HCT116 (cell line): ENCODE results near the gene PLEKHA6. TPM values are rescaled to one million over a fixed set of nuclear protein-coding genes. Genes with fewer than 3 reads are reported as not detected.

Experiments
- ATAC-seq: fragments of 200-7000 bp; cut with Tn5 transposase; 2 replicates; pipeline ENCODE4 v1.9.1; 2020; ENCODE audit warnings: mild to moderate bottlenecking, moderate library complexity
- BruUV-seq: library from RNA; stranded (reverse); fragments of 400-500 nt; replicated peaks from 2 replicates; lab custom pipeline; 2021; lab: Mats Ljungman, UMichigan
- CTCF ChIA-PET: fragments of 300-600 bp; sonication (Branson Sonifier 250); formaldehyde crosslinking; loops from one replicate; lab custom pipeline; 2021; ENCODE audit warnings: antibody characterized with exemption; lab: Charles Lee
- POLR2A ChIA-PET: fragments of 300-600, 350-600 bp; sonication (Branson Sonifier 250); formaldehyde crosslinking; loops from one replicate; lab custom pipeline; 2021; ENCODE audit warnings: antibody characterized with exemption; lab: Charles Lee
- RAD21 ChIA-PET, 2 experiments: fragments of 300-600 bp; sonication (Branson Sonifier 250); formaldehyde crosslinking; loops; one replicate each; lab custom pipeline; 2023; ENCODE audit warnings: low total read pairs in 2 of 2; ENCODE audit not compliant: uncharacterized antibody in 2 of 2, unreplicated experiment in 2 of 2, low non-redundant PET in 1 of 2; lab: Charles Lee
- DNase-seq: peaks from one replicate; pipeline ENCODE4 v3.0.0-alpha.2; 2010; ENCODE audit warnings: low read depth, low spot score
- H2AFZ ChIP-seq: fragments of 200-600 bp; shearing (Covaris generic), sonication (generic); 2 replicates; pipeline ENCODE4 v1.6.1; 2017; ENCODE audit warnings: low read depth, mixed run types, mixed read lengths, antibody characterized with exemption, low read length; ENCODE audit not compliant: poor library complexity, severe bottlenecking
- H3K27ac ChIP-seq: 2 replicates; pipeline ENCODE4 v1.5.1; 2012; ENCODE audit warnings: low read depth, low read length
- H3K27me3 ChIP-seq: fragments of 200-600 bp; sonication (generic); 2 replicates; pipeline ENCODE4 v1.6.1; 2016; ENCODE audit warnings: mixed run types, low read length, mixed read lengths; ENCODE audit not compliant: insufficient read depth
- H3K36me3 ChIP-seq, 2 experiments: fragments of 200-500 bp in 1 of 2; fragments of 200-600 bp in 1 of 2; sonication (Bioruptor generic) in 1 of 2; sonication (generic) in 1 of 2; 2 replicates each; pipeline versions ENCODE4 v1.5.1 to v1.6.1; 2014 to 2016; ENCODE audit warnings: low read length in 2 of 2, inconsistent platforms in 1 of 2, mixed read lengths in 1 of 2, mixed run types in 1 of 2; ENCODE audit not compliant: insufficient read depth in 2 of 2, control insufficient read depth in 1 of 2
- H3K4me1 ChIP-seq, 2 experiments: fragments of 200-600 bp in 1 of 2; sonication (generic) in 1 of 2; 2 replicates each; pipeline versions ENCODE4 v1.5.1 to v1.6.1; 2012 to 2017; ENCODE audit warnings: low read length in 2 of 2, inconsistent platforms in 1 of 2, mild to moderate bottlenecking in 1 of 2, mixed read lengths in 1 of 2, mixed run types in 1 of 2, moderate library complexity in 1 of 2; ENCODE audit not compliant: insufficient read depth in 2 of 2, control insufficient read depth in 1 of 2
- H3K4me2 ChIP-seq: fragments of 200-600 bp; sonication (generic); 2 replicates; pipeline ENCODE4 v1.6.1; 2017; ENCODE audit warnings: mixed run types, low read length, mixed read lengths
- H3K4me3 ChIP-seq, 2 experiments: fragments of 200-600 bp in 1 of 2; sonication (generic) in 1 of 2; replicated peaks in 1 of 2; 2 replicates each; pipeline ENCODE4 v1.5.1; 2011 to 2016; ENCODE audit warnings: low read length in 2 of 2, control low read depth in 1 of 2, low read depth in 1 of 2, mild to moderate bottlenecking in 1 of 2, mixed read lengths in 1 of 2, mixed run types in 1 of 2
- H3K79me2 ChIP-seq: fragments of 200-600 bp; sonication (generic); 2 replicates; pipeline ENCODE4 v1.6.1; 2017; ENCODE audit warnings: mild to moderate bottlenecking, mixed run types, low read length, moderate library complexity, mixed read lengths; ENCODE audit not compliant: insufficient read depth
- H3K9ac ChIP-seq: fragments of 200-600 bp; sonication (generic); 2 replicates; pipeline ENCODE4 v1.6.1; 2016; ENCODE audit warnings: low read length, mixed read lengths
- H3K9me2 ChIP-seq: fragments of 200-600 bp; sonication (generic), shearing (Covaris generic); 2 replicates; pipeline ENCODE4 v1.6.1; 2017; ENCODE audit warnings: mixed run types, mild to moderate bottlenecking, moderate library complexity; ENCODE audit not compliant: insufficient read depth
- H3K9me3 ChIP-seq, 2 experiments: fragments of 200-500 bp in 1 of 2; fragments of 200-600 bp in 1 of 2; sonication (Bioruptor generic) in 1 of 2; sonication (generic) in 1 of 2; 2 replicates each; pipeline ENCODE4 v1.6.1; 2014 to 2017; ENCODE audit warnings: low read length in 2 of 2, mixed read lengths in 2 of 2, inconsistent platforms in 1 of 2, low read depth in 1 of 2, mild to moderate bottlenecking in 1 of 2, mixed run types in 1 of 2, moderate library complexity in 1 of 2; ENCODE audit not compliant: control insufficient read depth in 1 of 2, insufficient read depth in 1 of 2
- H4K20me1 ChIP-seq: fragments of 200-600 bp; sonication (generic), shearing (Covaris generic); 2 replicates; pipeline ENCODE4 v1.6.1; 2017; ENCODE audit warnings: mixed run types, mild to moderate bottlenecking, moderate library complexity; ENCODE audit not compliant: insufficient read depth
- ELF1 ChIP-seq: IDR thresholded peaks from 2 replicates; pipeline ENCODE4 v1.6.1; 2012; ENCODE audit warnings: low read depth, borderline replicate concordance
- EZH2 ChIP-seq: fragments of 200-600 bp; sonication (generic); IDR thresholded peaks from 2 replicates; pipeline ENCODE4 v1.6.1; 2017; ENCODE audit warnings: antibody characterized with exemption, mixed run types
- FOSL1 ChIP-seq: IDR thresholded peaks from 2 replicates; pipeline ENCODE4 v1.6.1; 2012; ENCODE audit warnings: low read depth
- POLR2A ChIP-seq: IDR thresholded peaks from 2 replicates; pipeline ENCODE4 v1.7.0; 2011; ENCODE audit warnings: borderline replicate concordance; ENCODE audit not compliant: insufficient read depth, insufficient read length; ENCODE audit errors: extremely low read depth
- POLR2AphosphoS5 ChIP-seq: IDR thresholded peaks from 2 replicates; pipeline ENCODE4 v1.6.1; 2011; ENCODE audit warnings: mild to moderate bottlenecking, low read depth, low read length, moderate library complexity
- SP1 ChIP-seq: IDR thresholded peaks from 2 replicates; pipeline ENCODE4 v1.6.1; 2012; ENCODE audit warnings: low read depth
- YY1 ChIP-seq: IDR thresholded peaks from 2 replicates; pipeline ENCODE4 v1.6.1; 2011; ENCODE audit warnings: low read length, low read depth, moderate library complexity, mild to moderate bottlenecking; ENCODE audit not compliant: insufficient replicate concordance; ENCODE audit errors: extremely low read depth
- ZNF274 ChIP-seq: fragments of 200-500 bp; sonication (Bioruptor generic); IDR thresholded peaks from 2 replicates; pipeline ENCODE4 v1.6.1; 2014; ENCODE audit warnings: mild to moderate bottlenecking, low read depth, low read length, inconsistent platforms
- intact Hi-C: fragments of 100-400 bp; cut with micrococcal nuclease; formaldehyde crosslinking; loops from 2 replicates; pipeline ENCODE4 v1.10.0; 2022
- total RNA-seq: library from RNA; stranded (reverse); gene quantifications from one replicate; pipeline ENCODE4 v1.2.1, GENCODE V29; 2021; ENCODE audit not compliant: unreplicated experiment
- TF ChIP-seq, protein P1 (sequence below): IDR thresholded peaks from 2 replicates; pipeline ENCODE4 v1.6.1; 2012; ENCODE audit warnings: low read depth
- TF ChIP-seq, protein P2 (sequence below): IDR thresholded peaks from 2 replicates; pipeline ENCODE4 v1.6.1; 2012

Gene PLEKHA6
- total RNA-seq, 1 experiment from 2014 or later, result 13.1 TPM

GRCh38 chr1:204367193-204367858, 7.6 kb upstream of the PLEKHA6 start:
- no peak for TF ChIP-seq POLR2A
- TF ChIP-seq ZNF274, result no peak
- TF ChIP-seq EZH2, result no peak
- TF ChIP-seq, protein P1, sequence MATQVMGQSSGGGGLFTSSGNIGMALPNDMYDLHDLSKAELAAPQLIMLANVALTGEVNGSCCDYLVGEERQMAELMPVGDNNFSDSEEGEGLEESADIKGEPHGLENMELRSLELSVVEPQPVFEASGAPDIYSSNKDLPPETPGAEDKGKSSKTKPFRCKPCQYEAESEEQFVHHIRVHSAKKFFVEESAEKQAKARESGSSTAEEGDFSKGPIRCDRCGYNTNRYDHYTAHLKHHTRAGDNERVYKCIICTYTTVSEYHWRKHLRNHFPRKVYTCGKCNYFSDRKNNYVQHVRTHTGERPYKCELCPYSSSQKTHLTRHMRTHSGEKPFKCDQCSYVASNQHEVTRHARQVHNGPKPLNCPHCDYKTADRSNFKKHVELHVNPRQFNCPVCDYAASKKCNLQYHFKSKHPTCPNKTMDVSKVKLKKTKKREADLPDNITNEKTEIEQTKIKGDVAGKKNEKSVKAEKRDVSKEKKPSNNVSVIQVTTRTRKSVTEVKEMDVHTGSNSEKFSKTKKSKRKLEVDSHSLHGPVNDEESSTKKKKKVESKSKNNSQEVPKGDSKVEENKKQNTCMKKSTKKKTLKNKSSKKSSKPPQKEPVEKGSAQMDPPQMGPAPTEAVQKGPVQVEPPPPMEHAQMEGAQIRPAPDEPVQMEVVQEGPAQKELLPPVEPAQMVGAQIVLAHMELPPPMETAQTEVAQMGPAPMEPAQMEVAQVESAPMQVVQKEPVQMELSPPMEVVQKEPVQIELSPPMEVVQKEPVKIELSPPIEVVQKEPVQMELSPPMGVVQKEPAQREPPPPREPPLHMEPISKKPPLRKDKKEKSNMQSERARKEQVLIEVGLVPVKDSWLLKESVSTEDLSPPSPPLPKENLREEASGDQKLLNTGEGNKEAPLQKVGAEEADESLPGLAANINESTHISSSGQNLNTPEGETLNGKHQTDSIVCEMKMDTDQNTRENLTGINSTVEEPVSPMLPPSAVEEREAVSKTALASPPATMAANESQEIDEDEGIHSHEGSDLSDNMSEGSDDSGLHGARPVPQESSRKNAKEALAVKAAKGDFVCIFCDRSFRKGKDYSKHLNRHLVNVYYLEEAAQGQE, result no peak
- TF ChIP-seq FOSL1, result no peak
- no peak for TF ChIP-seq SP1
- TF ChIP-seq, protein P2, sequence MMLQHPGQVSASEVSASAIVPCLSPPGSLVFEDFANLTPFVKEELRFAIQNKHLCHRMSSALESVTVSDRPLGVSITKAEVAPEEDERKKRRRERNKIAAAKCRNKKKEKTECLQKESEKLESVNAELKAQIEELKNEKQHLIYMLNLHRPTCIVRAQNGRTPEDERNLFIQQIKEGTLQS, result no peak
- no peak for TF ChIP-seq POLR2AphosphoS5
- no peak for TF ChIP-seq ELF1
- TF ChIP-seq YY1, result no peak

More at GRCh38 chr1:204367193-204367858, 7.6 kb upstream of the PLEKHA6 start:
- Histone ChIP-seq H2AFZ (no peak overlapping the region), H3K4me1 (peaks cover 6 to 13% of the 10 kb centered on the region in 2 experiments; a peak in 3 of 4 replicates), H4K20me1 (no peaks in the 10 kb centered on the region), H3K9ac (no peak overlapping the region), H3K27ac (no peak overlapping the region), H3K79me2 (no peaks in the 10 kb centered on the region), H3K36me3 (peaks cover 0 to 13% of the 10 kb centered on the region in 2 experiments; a peak in 1 of 4 replicates), H3K9me3 (no peaks in the 10 kb centered on the region), H3K27me3 (no peaks in the 10 kb centered on the region), H3K4me3 (no peak overlapping the region), H3K4me2 (no peak overlapping the region), H3K9me2 (no peaks in the 10 kb centered on the region)
- CTCF ChIA-PET, result interaction anchor here (0.9 to 1.3 kb wide), 3 partner anchors 31 to 205 kb away, joined by 3 read pairs; no protein-coding TSS in a partner anchor
- DNase-seq, result no peak
- no peak for ATAC-seq
- RAD21 ChIA-PET, result no interaction called here
- POLR2A ChIA-PET, result no interaction called here
- no TSS peak for BruUV-seq
- intact Hi-C loops, result no loop called here
